HepG2 (cell line): Measurements from ENCODE around the gene HOXC4. TPM values are rescaled to one million over a fixed set of nuclear protein-coding genes. Genes with fewer than 3 reads are reported as not detected.
"Not testable (repeated sequence)": the region's sequence is repeated elsewhere in the genome, so short reads cannot be mapped to it uniquely, and the experiment has no call there.

Experiments used
- ATAC-seq: fragments of 200-7000 bp; cut with Tn5 transposase; 3 replicates; pipeline ENCODE4 v1.9.1; 2020; ENCODE audit warnings: mild to moderate bottlenecking, moderate library complexity
- BruUV-seq: library from RNA; stranded (reverse); fragments of 400-500 nt; replicated peaks from 2 replicates; lab custom pipeline; 2021; lab: Mats Ljungman, UMichigan
- CTCF ChIA-PET: fragments of 300-600 bp; formaldehyde crosslinking; extraction: SDS; loops from one replicate; lab custom pipeline; 2021; ENCODE audit warnings: low total read pairs, inconsistent platforms, low intra/inter-chr PET ratio; lab: Yijun Ruan, JAX
- POLR2A ChIA-PET: fragments of 350-600 bp; sonication (Branson Sonifier 250); formaldehyde crosslinking; loops from one replicate; lab custom pipeline; 2020; ENCODE audit warnings: antibody characterized with exemption, inconsistent platforms; lab: Yijun Ruan, JAX
- DNase-seq: peaks from one replicate; pipeline ENCODE4 v3.0.0-alpha.2; 2015; ENCODE audit warnings: low spot score
- FAIRE-seq: peaks from 3 replicates; lab custom pipeline; 2011; peaks lifted over from hg19 to GRCh38; lab: Jason Lieb, UNC
- H2AFZ ChIP-seq: one replicate; pipeline ENCODE4 v1.6.1; 2011; ENCODE audit warnings: low read length, inconsistent platforms
- H3K27ac ChIP-seq: fragments of 300-600 bp; 3 replicates; pipeline ENCODE4 v1.8.0; 2011; ENCODE audit warnings: mixed run types, mild to moderate bottlenecking, mixed read lengths, low read length, inconsistent platforms; ENCODE audit not compliant: insufficient read depth; ENCODE audit errors: extremely low read length
- H3K27me3 ChIP-seq, 2 experiments: fragments of 200-600 bp in 1 of 2; 2 replicates in 1 of 2; 3 replicates in 1 of 2; pipeline versions ENCODE4 v1.6.0 to v1.8.0; 2011; ENCODE audit warnings: low read length in 2 of 2, mild to moderate bottlenecking in 2 of 2, moderate library complexity in 2 of 2, inconsistent platforms in 1 of 2; ENCODE audit not compliant: insufficient read depth in 2 of 2, control insufficient read depth in 1 of 2
- H3K36me3 ChIP-seq, 2 experiments: fragments of 200-600 bp in 1 of 2; replicated peaks in 1 of 2; 2 replicates in 1 of 2; 3 replicates in 1 of 2; pipeline versions ENCODE4 v1.5.1 to v1.8.0; 2011; ENCODE audit warnings: low read length in 2 of 2, inconsistent platforms in 1 of 2; ENCODE audit not compliant: insufficient read depth in 2 of 2, control insufficient read depth in 1 of 2
- H3K4me1 ChIP-seq: 2 replicates; pipeline ENCODE4 v1.5.1; 2012; ENCODE audit warnings: low read length, inconsistent platforms; ENCODE audit not compliant: insufficient read depth
- H3K4me2 ChIP-seq: 2 replicates; pipeline ENCODE4 v1.6.0; 2011; ENCODE audit warnings: low read depth, low read length, inconsistent platforms
- H3K4me3 ChIP-seq, 3 experiments: fragments of 200-600 bp in 1 of 3; sonication (generic), shearing (Covaris generic) in 1 of 3; replicated peaks in 1 of 3; 2 replicates each; pipeline ENCODE4 v1.5.1; 2011 to 2016; ENCODE audit warnings: low read length in 3 of 3, inconsistent platforms in 2 of 3, low read depth in 2 of 3, mild to moderate bottlenecking in 2 of 3, control low read depth in 1 of 3, mixed read lengths in 1 of 3; ENCODE audit not compliant: insufficient read depth in 1 of 3
- H3K79me2 ChIP-seq: one replicate; pipeline ENCODE4 v1.6.1; 2011; ENCODE audit warnings: low read length, inconsistent platforms; ENCODE audit not compliant: insufficient read depth
- H3K9ac ChIP-seq: 2 replicates; pipeline ENCODE4 v1.6.0; 2011; ENCODE audit warnings: mild to moderate bottlenecking, low read depth, low read length, inconsistent platforms; ENCODE audit not compliant: insufficient read depth
- H3K9me3 ChIP-seq: 2 replicates; pipeline ENCODE4 v1.5.1; 2012; ENCODE audit warnings: mild to moderate bottlenecking, low read length
- H4K20me1 ChIP-seq: 2 replicates; pipeline ENCODE4 v1.6.0; 2011; ENCODE audit warnings: inconsistent platforms, mild to moderate bottlenecking, low read length, moderate library complexity; ENCODE audit not compliant: insufficient read depth
- HES4 ChIP-seq: sonication (generic); formaldehyde crosslinking; IDR thresholded peaks from 2 replicates; pipeline ENCODE4 v1.9.0; 2021; ENCODE audit warnings: mild to moderate bottlenecking, missing genetic modification reagents, borderline replicate concordance
- PHF21A ChIP-seq: sonication (generic); formaldehyde crosslinking; IDR thresholded peaks from 2 replicates; pipeline ENCODE4 v1.5.0; 2020; ENCODE audit warnings: mild to moderate bottlenecking, missing genetic modification reagents
- RARA ChIP-seq: IDR thresholded peaks from 2 replicates; pipeline ENCODE4 v1.6.1; 2016; ENCODE audit warnings: missing genetic modification reagents, missing compliant biosample characterization
- ZSCAN29 ChIP-seq: sonication (generic); formaldehyde crosslinking; conservative IDR thresholded peaks from 2 replicates; pipeline ENCODE4 v1.4.0; 2020; ENCODE audit warnings: mild to moderate bottlenecking, missing genetic modification reagents
- ZZZ3 ChIP-seq: sonication (generic); formaldehyde crosslinking; IDR thresholded peaks from 2 replicates; pipeline ENCODE4 v1.4.0; 2020; ENCODE audit warnings: missing genetic modification reagents, mild to moderate bottlenecking, borderline replicate concordance
- WGBS: methylation state at CpG from one replicate; pipeline ENCODE4 v1.1.6; 2017; ENCODE audit warnings: low lambda C conversion rate; 5-methylcytosine and 5-hydroxymethylcytosine counted together
- in situ Hi-C: cut with HindIII; loops from 2 replicates; pipeline ENCODE4 v1.10.0; 2017; ENCODE audit warnings: low pct_unique_long_range_greater_than_20kb; ENCODE audit not compliant: extremely low pct_ligation_motif_present
- intact Hi-C: fragments of 100-400 bp; cut with micrococcal nuclease; formaldehyde crosslinking; loops from one replicate; pipeline ENCODE4 v1.10.0; 2022; ENCODE audit not compliant: unreplicated experiment
- polyA plus RNA-seq, 8 experiments: library from polyadenylated mRNA; depleted of rRNA in 3 of 8; stranded (reverse) in 7 of 8; unstranded in 1 of 8; fragments of >200 nt; fragmentation: Illumina TruSeq in 4 of 8; extraction: Trizol in 4 of 8; gene quantifications; 2 replicates each; pipeline versions ENCODE4 v1.2.1 to v1.2.3, GENCODE V29; 2011 to 2016; ENCODE audit warnings: low read depth in 4 of 8, missing spikeins in 1 of 8, mixed read lengths in 1 of 8; ENCODE audit not compliant: insufficient read depth in 1 of 8
- total RNA-seq, 5 experiments: library from RNA; depleted of rRNA; stranded (reverse); fragments of >200 nt; fragmentation: Illumina TruSeq; extraction: Trizol; gene quantifications; 2 replicates each; pipeline ENCODE4 v1.2.3, GENCODE V29; 2016; ENCODE audit warnings: low read depth in 1 of 5
- TF ChIP-seq, protein P1 (sequence below): sonication (generic); formaldehyde crosslinking; IDR thresholded peaks from 2 replicates; pipeline ENCODE4 v1.9.0; 2021; ENCODE audit warnings: missing genetic modification reagents, borderline replicate concordance

The HOXC4 gene
- total and polyA plus RNA-seq, 2 of the 13 experiments (the other 11 are each of a cell fraction or from before 2014, with no cell fraction given), result not detected

DNA sequence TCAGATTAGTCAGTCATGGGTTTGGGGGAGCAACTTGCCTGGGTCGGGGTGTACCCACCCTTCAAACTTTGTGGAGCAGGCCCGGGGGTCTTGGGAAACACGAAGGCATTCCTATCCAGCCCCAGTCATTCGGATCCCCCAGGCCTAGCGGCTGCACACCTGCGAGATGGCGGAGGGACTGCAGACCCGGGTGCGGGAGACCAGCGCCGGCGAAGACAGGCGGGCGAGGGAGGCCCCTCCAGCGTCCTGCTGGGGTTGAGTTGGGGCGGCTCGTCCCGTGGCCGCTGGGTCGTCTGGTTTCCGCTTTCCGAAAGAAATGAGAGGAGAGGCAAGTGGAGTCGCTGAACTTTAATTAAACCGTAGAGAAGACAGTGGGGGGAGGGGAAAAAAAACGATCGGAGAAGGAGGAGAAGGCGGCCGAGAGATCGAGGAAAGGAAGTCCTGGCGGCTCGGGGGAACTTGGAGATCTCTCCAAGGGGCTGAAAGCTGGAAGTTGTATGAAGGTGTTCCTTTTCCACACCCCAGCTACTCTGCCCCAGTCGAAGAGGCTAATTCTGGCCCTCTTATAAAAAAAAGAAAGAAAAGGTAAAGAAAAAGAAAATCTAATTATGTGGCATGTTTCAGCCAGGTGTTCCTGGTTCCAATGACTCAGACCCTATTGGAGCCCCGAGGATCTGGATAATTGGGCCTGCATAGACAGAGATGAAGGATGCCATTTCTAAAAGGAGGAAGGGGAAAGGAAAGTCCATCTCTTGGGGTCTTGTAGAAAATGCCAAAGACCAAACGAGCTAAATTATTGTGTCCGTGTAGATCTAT lies 28.2 kb downstream of the HOXC4 start:
- H3K27ac ChIP-seq, H4K20me1 ChIP-seq, H2AFZ ChIP-seq, BruUV-seq, FAIRE-seq, H3K27me3 ChIP-seq, ATAC-seq, H3K4me3 ChIP-seq, in situ Hi-C loops, DNase-seq, H3K4me1 ChIP-seq, H3K9ac ChIP-seq, POLR2A ChIA-PET, H3K36me3 ChIP-seq, CTCF ChIA-PET, H3K79me2 ChIP-seq, H3K9me3 ChIP-seq, intact Hi-C loops: not testable (repeated sequence)
- WGBS, result 69% methylated on average over 34 of the region's 35 CpGs
- peak overlapping the region; percentile 23; the same call in 1 of the 2 replicates for H3K4me2 ChIP-seq
- 0 out of 2 replicates have a peak, but pooled peaks have one; percentile 46 for TF ChIP-seq ZSCAN29 (CRISPR knock-in tag)

DNA sequence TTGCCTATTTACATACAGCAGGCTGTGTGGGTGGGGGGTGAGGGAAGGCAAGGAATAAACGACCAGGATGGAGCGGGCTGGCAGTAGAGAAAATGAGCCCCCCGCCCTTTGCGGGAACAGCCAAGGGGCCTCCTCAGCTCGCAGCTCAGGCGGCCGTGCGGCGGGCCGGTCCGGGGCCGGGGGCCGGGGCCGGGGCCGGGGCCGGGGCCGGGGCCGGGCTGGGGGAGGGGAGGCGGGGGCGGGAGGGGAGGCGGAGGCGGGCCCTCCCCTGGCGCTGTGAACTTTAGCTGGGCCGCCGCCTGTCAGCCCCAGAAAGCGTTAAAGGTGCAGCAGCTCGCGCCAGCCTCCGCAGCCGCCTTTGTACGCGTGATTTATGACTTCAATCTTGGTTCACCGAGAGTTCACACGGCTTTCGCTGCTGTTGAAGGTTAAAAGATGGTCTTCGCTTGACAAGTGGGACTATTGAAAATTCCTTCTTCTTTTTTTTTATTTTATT lies 28.8 kb downstream of the HOXC4 start:
- H3K4me1 ChIP-seq, result no peaks in the 10 kb centered on the region
- no peak overlapping the region for H3K9ac ChIP-seq
- whole genome bisulfite sequencing, result 11% methylated on average over 18 of the region's 36 CpGs
- CTCF ChIA-PET, result no interaction called here
- intact Hi-C loops, result no loop called here
- POLR2A ChIA-PET, result no interaction called here
- ATAC-seq, result no peak
- no peaks in the 10 kb centered on the region for H4K20me1 ChIP-seq
- BruUV-seq, result no TSS peak
- H2AFZ ChIP-seq, result no peak overlapping the region
- no peaks in the 10 kb centered on the region for H3K9me3 ChIP-seq
- no peak for FAIRE-seq
- no peak overlapping the region for H3K4me3 ChIP-seq
- no peaks in the 10 kb centered on the region for H3K79me2 ChIP-seq
- DNase-seq, result no peak
- H3K27me3 ChIP-seq, result peaks cover 0 to 4% of the 10 kb centered on the region in 2 experiments; a peak in 2 of 5 replicates
- in situ Hi-C loops, result no loop called here
- no peak for TF ChIP-seq ZZZ3 (CRISPR knock-in tag)
- TF ChIP-seq PHF21A (CRISPR knock-in tag), result no peak
- TF ChIP-seq HES4 (CRISPR knock-in tag), result no peak
- TF ChIP-seq, protein P1, sequence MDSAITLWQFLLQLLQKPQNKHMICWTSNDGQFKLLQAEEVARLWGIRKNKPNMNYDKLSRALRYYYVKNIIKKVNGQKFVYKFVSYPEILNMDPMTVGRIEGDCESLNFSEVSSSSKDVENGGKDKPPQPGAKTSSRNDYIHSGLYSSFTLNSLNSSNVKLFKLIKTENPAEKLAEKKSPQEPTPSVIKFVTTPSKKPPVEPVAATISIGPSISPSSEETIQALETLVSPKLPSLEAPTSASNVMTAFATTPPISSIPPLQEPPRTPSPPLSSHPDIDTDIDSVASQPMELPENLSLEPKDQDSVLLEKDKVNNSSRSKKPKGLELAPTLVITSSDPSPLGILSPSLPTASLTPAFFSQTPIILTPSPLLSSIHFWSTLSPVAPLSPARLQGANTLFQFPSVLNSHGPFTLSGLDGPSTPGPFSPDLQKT (CRISPR knock-in tag), result no peak
- 0 out of 2 replicates have a peak, but pooled peaks have one; percentile 20 for TF ChIP-seq RARA (CRISPR knock-in tag)
- H3K36me3 ChIP-seq, result no peaks in the 10 kb centered on the region
- peak overlapping the region; percentile 23; the same call in 1 of the 2 replicates for H3K4me2 ChIP-seq
- H3K27ac ChIP-seq, result no peak overlapping the region
